RWPE1 (cell line): ENCODE measurements around the gene SLC38A1.

ENCODE experiments used
- CTCF ChIA-PET: fragments of 350-600 bp; sonication (Branson Sonifier 250); formaldehyde crosslinking; extraction: SDS; loops from one replicate; lab custom pipeline; 2021; lab: Yijun Ruan, JAX
- POLR2A ChIA-PET: fragments of 400-600 bp; formaldehyde crosslinking; extraction: SDS; loops from one replicate; lab custom pipeline; 2020; ENCODE audit warnings: antibody characterized with exemption; ENCODE audit not compliant: low non-redundant PET; lab: Yijun Ruan, JAX
- DNase-seq: peaks from one replicate; pipeline ENCODE4 v3.0.0; 2012; ENCODE audit warnings: low spot score
- H3K27ac ChIP-seq: fragments of 450-650 bp; 2 replicates; pipeline ENCODE4 v1.5.1; 2017
- CTCF ChIP-seq: fragments of 450-650 bp; conservative IDR thresholded peaks from 2 replicates; pipeline ENCODE4 v1.5.1; 2017; ENCODE audit warnings: low read depth, mild to moderate bottlenecking

Gene SLC38A1

GRCh38 chr12:46188170-46188569, 80.7 kb downstream of the SLC38A1 start:
- no peak for TF ChIP-seq CTCF
- H3K27ac ChIP-seq, result no peak overlapping the region
- DNase-seq, result no peak
- CTCF ChIA-PET, result interaction anchor here (0.7 kb wide), 1 partner anchor 67 kb away, joined by 3 read pairs; no protein-coding TSS in a partner anchor
- POLR2A ChIA-PET, result no interaction called here

- TF ChIP-seq CTCF, result no peak
- CTCF ChIA-PET, result no interaction called here
- POLR2A ChIA-PET, result no interaction called here
- no peak overlapping the region for H3K27ac ChIP-seq
- no peak for DNase-seq
These were observed 81.8 kb downstream of the SLC38A1 start for GRCh38 chr12:46187023-46187422.

GRCh38 chr12:46186088-46186487, 82.8 kb downstream of the SLC38A1 start:
- no peak overlapping the region for H3K27ac ChIP-seq
- DNase-seq, result no peak
- no peak for TF ChIP-seq CTCF
- CTCF ChIA-PET, result interaction anchor here (0.6 kb wide), 2 partner anchors 23 to 752 kb away, joined by 3 read pairs; no protein-coding TSS in a partner anchor
- POLR2A ChIA-PET, result no interaction called here

GRCh38 chr12:46185686-46186085, 83.2 kb downstream of the SLC38A1 start:
- CTCF ChIA-PET, result interaction anchor here (0.6 kb wide), 1 partner anchor 23 kb away, joined by 3 read pairs; no protein-coding TSS in a partner anchor
- H3K27ac ChIP-seq, result no peak overlapping the region
- POLR2A ChIA-PET, result no interaction called here
- DNase-seq, result no peak
- no peak for TF ChIP-seq CTCF

- ChIA-PET POLR2A (no interaction called here), CTCF (no interaction called here)
- H3K27ac ChIP-seq, result no peak overlapping the region
- DNase-seq, result no peak
- no peak for TF ChIP-seq CTCF
These were observed 83.8 kb downstream of the SLC38A1 start for GRCh38 chr12:46184798-46185595.

GRCh38 chr12:46183112-46183511, 85.7 kb downstream of the SLC38A1 start:
- TF ChIP-seq CTCF, result no peak
- CTCF ChIA-PET, result interaction anchor here (0.5 to 0.8 kb wide), 3 partner anchors 86 to 388 kb away, joined by 3 to 5 read pairs (median 3); partner anchors contain the start of gene SLC38A1
- no peak for DNase-seq
- POLR2A ChIA-PET, result no interaction called here
- H3K27ac ChIP-seq, result no peak overlapping the region
